Islet precursor cell (in vitro differentiated cells): Measurements from ENCODE around the gene FGFR2.

Experiments
- DNase-seq: peaks from one replicate; pipeline ENCODE4 v3.0.0-alpha.2; 2018

The FGFR2 gene

DNA sequence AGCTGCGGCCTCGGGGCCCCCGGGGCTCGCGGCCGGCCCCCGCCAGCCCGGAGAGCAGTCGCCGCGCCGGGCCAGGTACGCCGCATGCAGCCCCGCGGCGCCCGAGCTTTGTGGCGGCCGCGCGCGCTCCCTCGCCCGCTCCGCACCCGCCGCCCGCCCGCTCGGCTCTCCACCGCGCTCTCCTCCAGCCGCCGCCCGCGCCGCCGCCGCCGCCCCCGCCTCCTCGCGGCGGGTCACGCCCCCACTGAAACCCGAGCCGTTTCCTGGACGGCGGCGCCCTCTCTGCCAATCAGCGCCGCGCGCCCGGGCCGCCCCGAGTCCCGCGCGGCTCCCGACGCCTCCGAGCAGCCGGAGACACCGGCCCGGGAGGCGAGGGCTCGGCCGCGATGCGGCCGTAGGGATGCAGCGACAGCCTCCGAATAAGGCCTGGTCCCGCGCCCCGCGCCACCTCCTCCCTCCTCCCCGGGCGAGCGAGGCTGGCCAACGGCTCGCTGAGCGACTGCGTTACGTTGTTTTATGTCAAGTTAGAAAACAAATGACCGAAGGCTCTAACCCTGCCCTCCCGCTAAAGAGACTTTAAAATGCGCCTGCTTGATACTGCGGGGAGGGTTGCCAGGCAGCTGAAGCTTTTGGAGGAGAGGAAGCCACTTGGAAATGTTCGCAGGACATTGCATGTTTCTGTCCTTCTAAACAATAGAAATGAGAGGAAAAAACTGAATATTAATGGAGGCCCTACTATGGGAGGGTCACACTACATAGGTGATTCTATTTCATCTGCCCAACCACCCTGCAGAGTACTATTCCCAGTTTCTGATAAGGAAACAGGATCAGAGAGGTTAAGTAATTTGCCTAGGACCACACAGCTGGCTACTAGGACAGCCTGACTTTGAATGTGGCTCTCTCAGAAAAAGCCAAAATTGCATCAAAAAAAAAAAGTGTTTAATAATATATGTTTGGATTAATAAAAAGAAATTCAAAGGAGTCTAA lies at the start of gene FGFR2:
TSS of gene FGFR2 (minus strand) at position 182 of the 987 bp plus-strand sequence. CDS start 4,627 bp downstream, outside the sequence.
- DNase-seq, result peak; percentile 93

GRCh38 chr10:121647401-121647800 lies 49.2 kb upstream of the FGFR2 start:
- DNase-seq, result no peak

DNA sequence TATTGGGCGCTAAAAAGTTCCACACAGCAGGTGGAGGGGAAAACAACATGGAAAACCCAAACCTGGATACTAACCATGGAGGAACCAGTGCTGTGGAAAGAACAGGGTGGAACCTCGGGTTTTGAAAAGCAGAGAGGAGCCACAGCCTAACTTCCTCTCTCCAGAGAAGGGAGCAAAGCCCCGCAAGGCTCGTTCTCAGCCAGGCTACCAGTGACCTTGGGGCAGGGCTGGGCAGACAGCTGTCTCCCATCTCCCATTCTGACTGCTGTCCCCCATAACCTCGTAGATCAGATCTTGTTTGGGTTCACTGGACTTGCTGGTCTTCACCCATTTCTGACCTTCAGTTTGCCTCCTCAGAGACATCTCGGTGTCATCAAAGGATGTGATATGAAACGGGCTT lies 47.5 kb upstream of the FGFR2 start:
- DNase-seq, result no peak

DNA sequence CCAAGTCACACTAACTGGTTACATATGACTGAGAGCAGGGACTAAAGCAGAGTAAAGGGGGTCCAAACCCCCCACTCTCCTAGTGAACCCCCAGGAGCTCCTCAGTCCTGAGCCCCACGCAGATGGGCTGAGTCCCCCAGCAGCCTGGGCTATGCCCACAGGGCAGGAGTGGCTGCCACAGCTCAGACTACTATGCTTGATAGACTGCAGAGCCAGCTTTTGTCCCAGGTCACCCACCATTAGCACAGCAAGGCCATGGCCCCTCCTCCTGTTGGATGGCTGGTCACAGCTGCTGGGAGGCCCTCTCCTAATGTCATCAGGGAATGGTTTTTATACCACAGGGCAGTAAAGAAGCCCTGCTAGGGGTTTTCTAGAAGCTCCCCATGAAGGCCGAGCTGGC lies 46.3 kb upstream of the FGFR2 start:
- no peak for DNase-seq

DNA sequence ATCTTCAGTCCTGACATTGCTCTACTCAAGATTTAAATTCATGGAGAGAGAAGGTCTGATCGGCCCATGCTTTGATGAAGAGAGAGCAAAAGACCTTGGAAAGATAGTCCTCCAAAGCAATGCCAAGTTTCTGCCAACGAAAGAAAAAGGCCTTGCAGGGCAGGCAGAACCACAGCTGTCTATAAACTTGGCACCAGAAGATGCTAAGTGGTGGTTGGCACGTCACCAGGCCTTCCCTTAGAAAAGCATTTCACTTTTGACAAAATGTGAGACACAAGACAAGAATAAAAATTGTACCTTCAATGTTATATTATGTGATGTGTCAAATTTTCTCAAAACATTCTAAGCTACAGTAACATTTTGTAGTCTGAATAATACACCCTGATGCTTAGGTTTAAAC lies 42.0 kb upstream of the FGFR2 start:
- DNase-seq, result no peak

GRCh38 chr10:121639416-121639815 lies 41.2 kb upstream of the FGFR2 start:
- no peak for DNase-seq

GRCh38 chr10:121637437-121637836 lies 39.2 kb upstream of the FGFR2 start:
- no peak for DNase-seq

- DNase-seq, result peak; percentile 79
These were observed 34.8 kb upstream of the FGFR2 start for GRCh38 chr10:121633056-121633455.

GRCh38 chr10:121631365-121632029 lies 33.3 kb upstream of the FGFR2 start:
- peak; percentile 35 for DNase-seq

DNA sequence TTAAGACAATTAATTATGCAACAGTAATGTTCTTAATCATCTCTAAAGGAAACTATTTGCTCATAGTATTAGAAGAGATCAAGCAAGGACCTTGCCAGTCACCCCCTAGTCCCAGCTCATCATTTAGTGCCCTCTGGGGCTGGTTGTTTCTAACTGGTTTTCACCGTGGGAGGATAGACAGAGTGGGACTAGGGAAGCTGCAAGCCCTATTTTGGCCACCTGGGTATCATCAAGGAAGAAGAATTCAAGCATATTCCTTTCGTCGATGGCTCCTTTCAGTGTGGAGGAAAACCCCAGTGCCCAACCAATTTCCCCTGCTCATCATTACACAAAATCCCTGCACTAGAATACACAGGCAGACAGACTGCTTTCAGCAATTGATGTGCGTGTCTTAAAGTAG lies 30.6 kb upstream of the FGFR2 start:
- peak; percentile 36 for DNase-seq

- DNase-seq, result peak; percentile 49
These were observed 29.8 kb upstream of the FGFR2 start for GRCh38 chr10:121627876-121628581.

DNA sequence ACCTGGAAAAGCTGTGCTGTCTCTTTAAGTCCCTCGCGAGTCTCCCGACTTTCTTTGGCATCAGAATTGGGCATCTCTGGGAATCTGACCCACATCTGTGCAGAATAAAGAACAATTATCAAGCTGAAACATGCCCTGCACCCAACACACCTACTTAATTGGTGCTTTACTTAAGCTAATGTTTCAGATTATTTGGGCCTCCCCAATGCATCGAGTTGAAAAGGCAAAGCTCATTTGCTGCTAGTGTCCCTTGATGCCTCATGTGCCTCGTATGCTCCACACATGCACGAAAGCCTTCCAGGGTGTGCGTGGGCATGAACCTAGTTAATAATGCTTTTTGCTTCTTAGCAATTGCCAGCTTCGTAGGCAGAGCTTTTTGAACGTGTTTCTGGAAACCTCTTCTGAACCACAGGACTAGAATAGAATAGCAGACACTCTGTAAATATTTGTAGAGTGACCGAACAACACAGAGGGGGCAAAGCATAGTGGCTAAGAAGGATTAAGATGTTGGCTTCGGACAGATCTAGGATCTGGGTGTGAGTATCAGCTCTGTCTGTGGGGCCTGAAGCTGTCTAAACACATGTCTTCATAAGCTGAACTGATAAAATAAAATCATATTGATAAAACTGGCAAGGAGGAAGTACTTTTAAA lies 26.7 kb upstream of the FGFR2 start:
- no peak for DNase-seq

DNA sequence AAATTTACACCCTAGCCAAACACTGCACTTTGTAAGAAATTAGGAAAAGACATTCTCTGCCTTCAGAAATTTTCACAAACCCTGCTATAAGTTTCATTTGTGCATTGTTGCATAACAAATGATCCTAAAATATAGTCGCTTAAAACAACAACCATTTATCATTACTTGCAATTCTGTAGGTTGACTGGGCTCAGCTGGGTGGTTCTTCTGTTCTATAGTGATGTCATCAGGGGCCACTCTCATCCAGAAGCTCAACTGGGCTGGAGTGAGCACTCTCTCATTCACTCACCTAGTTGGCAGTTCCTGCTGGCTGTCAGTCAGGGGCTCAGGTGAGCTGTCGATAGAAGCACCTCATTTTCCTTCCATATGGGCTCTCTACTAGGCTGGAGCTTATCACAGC lies 20.7 kb upstream of the FGFR2 start:
- no peak for DNase-seq

GRCh38 chr10:121617176-121617575 lies 18.9 kb upstream of the FGFR2 start:
- DNase-seq, result peak; percentile 37

- peak; percentile 40 for DNase-seq
These were observed 18.0 kb upstream of the FGFR2 start for GRCh38 chr10:121616291-121616690.

- DNase-seq, result peak; percentile 25
These were observed 17.6 kb upstream of the FGFR2 start for GRCh38 chr10:121615836-121616235.

DNA sequence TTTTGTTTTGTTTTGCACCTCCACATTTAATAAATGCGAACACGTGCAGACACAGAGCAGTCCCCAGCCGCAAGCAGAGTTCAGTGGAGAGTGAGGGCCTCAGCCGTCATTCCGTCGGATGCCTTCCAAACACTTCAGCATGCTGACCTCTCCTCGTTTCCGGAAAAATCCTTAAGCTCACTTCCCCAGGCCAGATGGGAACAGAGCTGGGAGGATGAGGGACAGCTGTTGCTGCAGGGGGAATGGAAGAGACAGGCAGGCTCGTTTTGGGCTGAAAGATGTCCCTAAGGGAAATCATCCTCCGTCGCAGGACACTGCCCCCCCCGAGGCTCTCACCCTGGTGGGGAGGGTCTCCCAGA lies 17.2 kb upstream of the FGFR2 start:
- peak; percentile 24 for DNase-seq

- DNase-seq, result peak; percentile 51
These were observed 16.6 kb upstream of the FGFR2 start for GRCh38 chr10:121614613-121615434.

DNA sequence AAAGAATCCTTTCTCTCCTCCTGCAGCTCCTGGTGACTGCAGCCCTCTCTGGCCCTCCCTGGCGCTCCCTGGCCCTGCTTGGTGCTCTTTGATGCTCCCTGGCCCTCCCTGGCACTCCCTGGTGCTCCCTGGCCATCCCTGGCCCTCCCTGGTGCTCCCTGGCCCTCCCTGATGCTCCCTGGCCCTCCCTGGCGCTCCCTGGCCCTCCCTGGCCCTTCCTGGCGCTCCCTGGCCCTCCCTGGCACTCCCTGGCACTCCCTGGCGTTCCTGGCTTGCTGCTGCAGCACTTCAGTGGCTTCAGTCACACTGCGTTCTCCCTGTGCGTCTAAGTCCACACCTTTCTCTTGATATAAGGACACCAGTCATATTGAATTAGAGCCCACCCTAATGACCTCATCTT lies 15.2 kb upstream of the FGFR2 start:
- DNase-seq, result peak; percentile 49

- DNase-seq, result peak; percentile 58
These were observed 13.3 kb upstream of the FGFR2 start for GRCh38 chr10:121611393-121612159.

GRCh38 chr10:121610798-121611323 lies 12.6 kb upstream of the FGFR2 start:
- DNase-seq, result peak; percentile 47
